Stimulated activated CD8-positive, alpha-beta memory T cell treated with anti-CD3 and anti-CD28 coated beads, Interleukin-7, amount 100 ng/mL, for 1 hour (primary cell): Measurements from ENCODE around the gene TMEM54.
"Not testable (repeated sequence)": the region's sequence is repeated elsewhere in the genome, so short reads cannot be mapped to it uniquely, and the experiment has no call there.

Experiments used
- DNase-seq, 2 donors: peaks; one replicate each; pipeline ENCODE4 v3.0.0-alpha.2; 2020; ENCODE audit warnings: low read depth in 2 of 2

TMEM54 gene

DNA sequence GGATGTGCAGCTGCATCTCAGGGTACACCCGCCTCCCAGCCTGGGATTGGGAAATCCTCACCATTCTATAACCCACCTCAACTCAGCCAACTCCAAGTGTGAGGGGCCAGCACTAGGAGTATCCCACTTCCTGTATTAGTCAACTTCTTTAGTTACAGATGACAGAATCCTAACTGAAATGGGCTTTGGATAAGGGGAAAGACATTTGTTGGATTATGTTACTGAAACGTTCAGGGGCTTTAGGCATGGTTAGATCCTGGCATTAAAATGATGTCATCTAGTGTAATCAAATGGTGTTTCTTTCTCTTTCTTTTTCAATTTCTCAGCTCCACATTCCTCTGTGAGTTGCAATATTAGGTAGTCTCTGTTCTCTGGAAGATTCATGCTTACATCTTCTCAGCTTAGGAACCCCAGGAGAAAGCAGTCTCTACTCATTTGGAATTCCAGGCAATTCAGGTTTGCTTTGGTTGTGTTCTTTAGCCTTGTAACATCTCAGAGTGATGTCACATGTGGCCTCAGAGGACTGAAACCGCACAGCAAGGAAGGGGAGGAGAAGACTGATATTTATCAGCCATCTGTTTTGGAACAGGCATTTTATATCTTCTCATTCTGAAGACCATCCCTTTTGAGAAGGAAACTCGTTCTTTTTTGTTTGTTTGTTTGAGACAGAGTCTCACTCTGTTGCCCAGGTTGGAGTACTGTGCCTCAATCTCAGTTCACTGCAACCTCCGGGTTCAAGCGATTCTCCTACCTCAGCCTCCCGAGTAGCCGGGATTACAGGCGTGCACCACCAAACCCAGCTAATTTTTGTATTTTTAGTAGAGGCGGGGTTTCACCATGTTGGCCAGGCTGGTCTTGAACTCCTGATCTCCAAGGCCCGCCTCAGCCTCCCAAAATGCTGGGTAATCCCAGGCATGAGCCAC, 18.9 kb upstream of the TMEM54 start:
- no peak for DNase-seq

DNA sequence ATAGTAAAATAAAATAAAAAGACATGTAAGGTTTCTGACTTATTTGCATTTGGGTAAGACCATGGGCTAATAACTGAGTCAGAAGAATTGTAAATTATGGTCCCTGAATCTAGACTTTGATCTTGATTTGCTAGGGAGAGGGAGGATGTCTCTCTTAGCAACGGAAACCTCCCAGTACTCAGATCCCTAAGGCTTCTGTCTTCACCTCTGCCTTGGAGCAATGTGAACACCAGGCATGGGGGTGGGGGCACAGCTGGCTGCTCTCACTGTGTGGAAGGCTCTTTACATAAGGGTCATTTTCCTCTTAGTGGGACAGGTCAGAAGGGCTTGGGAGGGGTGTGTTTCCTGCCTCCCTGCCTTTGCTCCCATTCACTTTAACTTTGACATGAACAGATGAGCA, 17.0 kb upstream of the TMEM54 start:
- DNase-seq, result no peak

- no peak for DNase-seq
Observed at GRCh38 chr1:32917521-32917920, 16.3 kb upstream of the TMEM54 start.

- DNase-seq, result no peak
Observed at GRCh38 chr1:32915766-32916706, 14.8 kb upstream of the TMEM54 start.

DNA sequence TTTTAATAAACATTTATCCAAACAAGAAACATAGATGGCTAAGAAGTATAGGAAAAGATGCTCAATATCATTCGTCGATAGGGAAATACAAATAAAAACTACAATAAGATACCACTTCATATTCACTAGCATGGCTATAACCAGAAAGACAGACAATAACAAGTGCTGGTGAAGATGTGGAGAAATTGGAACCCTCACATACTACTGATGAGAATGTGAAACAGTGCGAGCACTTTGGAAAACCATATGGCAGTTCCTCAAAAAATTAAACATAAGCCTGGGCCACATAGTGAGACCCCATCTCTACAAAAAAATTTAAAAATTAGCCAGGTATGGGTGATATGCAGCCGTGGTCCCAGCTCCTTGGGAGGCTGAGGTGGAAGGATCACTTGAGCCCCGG, 9.1 kb upstream of the TMEM54 start:
- DNase-seq, result no peak

DNA sequence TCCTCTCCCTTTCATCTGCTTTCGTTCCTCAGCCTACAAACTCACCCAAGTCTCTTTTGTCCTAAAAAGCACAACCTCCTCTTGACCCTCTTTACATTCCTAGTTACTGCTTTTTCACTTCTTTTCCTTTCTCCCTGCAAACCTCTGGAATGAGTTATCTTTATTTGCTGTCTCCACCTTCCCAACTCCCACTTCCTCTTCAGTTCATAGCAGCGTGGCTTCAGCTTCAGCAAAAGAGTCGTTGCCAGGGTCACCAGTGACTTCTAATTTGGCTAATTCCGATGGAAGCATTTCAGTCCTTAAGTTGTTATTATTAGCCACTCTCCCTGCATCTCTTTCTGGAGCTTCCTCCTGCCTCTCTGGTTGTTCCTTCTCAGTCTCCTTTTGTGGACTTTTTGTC, 6.2 kb upstream of the TMEM54 start:
- DNase-seq, result no peak

GRCh38 chr1:32906654-32907053, 5.5 kb upstream of the TMEM54 start:
- DNase-seq, result no peak

GRCh38 chr1:32905588-32905987, 4.4 kb upstream of the TMEM54 start:
- DNase-seq, result not testable (repeated sequence)

DNA sequence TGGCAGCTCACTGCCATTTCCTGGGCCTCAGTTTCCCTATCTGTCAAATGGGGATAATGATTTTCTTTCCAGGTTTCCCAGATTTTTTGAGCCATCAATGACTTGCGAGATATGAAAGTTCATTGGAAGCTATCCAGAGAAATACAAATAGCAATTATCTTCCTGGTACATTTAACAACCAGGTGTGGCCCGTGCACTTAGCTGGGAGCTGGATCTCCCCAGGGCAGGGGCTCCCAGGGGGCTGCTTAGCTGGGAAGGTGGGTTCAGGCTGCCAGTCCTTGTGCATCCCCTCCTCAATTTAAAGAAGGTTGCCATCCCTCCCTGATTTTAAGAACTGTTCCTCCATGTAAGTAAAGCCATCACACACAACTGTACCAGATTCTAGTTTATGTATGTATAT, 3.6 kb upstream of the TMEM54 start:
- no peak for DNase-seq

DNA sequence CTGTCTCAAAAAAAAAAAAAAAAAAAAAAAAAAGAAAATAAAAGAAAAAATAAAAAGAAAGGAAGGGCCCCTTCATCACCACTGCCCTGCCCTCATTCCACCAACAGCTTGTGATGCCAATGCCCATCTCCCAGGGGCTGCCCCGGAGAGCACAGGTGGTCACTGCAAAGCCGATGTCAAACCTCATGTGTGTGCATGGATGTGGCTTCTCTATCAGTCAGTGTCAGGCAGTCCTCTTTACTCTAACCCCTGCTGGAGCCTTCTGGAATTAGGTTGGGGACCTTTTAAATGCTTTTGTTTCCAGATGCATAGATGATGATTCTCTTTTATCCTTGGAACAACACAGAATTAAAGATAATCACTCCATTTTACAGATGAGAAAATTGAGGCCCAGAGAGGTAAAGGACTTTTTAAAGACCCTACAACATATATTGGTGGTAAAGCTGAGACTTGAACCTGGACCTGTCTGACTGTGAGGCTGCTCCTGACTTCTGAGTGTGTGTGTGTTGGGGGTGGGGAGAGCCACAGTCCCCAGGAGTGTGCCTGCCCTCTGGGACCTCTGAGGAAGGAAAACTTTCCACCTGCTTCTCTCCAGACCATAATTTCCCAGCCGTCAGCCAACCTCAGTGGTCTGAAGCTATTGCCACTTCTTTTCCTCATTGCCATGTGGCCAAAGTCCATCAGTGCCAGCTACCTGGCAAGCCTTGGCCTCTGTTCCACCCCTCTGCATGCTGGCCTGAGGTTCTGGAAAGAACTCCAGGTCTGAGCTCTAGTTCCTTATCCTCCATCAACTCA, 3.0 kb upstream of the TMEM54 start:
- no peak for DNase-seq

- DNase-seq, result no peak
Observed at GRCh38 chr1:32902535-32902920, 1.3 kb upstream of the TMEM54 start.

GRCh38 chr1:32901823-32902534, 790 bp upstream of the TMEM54 start:
- DNase-seq, result no peak

- no peak for DNase-seq
Observed at GRCh38 chr1:32900371-32900955, 726 bp downstream of the TMEM54 start.

- no peak for DNase-seq
Observed at GRCh38 chr1:32899586-32900296, 1.4 kb downstream of the TMEM54 start.

DNA sequence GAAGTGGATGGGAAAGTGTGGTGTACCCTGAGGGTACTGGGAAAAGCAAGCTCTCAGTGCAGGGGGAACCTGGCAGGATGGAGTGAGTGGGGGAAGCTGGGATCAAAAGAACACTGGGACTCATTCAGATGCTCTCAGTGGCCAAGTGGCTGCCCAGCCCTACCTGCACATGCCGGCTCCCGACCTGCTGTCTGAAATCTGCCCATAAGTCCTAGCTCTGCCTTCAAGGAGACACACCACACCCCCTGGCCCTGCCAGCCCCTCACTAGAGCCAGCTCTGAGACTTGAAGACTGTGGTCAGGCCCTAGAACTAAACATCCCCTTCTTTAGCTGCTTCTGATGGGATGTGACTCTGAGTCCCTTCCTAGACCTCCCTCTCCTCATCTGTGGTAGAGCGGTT, 2.2 kb downstream of the TMEM54 start:
- DNase-seq, result no peak

DNA sequence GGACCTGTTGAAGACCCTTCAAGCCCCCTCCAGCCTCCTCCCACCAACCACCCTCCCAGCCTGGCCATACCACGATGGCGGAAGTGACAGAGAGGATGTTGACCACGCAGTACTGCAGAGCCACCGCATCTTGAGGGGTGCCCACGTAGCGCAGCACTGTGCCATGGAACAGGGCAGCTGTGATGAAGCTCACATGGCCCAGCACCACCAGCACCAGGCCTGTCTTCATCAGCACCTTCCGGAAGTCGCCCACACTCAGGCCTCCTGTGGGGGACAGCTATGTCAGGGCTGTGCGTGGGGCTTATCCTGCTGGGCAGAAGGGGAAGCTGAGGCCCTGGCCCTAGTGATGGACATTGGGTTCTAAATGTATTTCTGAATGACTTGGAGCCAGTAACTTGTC, 3.1 kb downstream of the TMEM54 start:
- no peak for DNase-seq

GRCh38 chr1:32897082-32898049, 3.8 kb downstream of the TMEM54 start:
- DNase-seq, result no peak

DNA sequence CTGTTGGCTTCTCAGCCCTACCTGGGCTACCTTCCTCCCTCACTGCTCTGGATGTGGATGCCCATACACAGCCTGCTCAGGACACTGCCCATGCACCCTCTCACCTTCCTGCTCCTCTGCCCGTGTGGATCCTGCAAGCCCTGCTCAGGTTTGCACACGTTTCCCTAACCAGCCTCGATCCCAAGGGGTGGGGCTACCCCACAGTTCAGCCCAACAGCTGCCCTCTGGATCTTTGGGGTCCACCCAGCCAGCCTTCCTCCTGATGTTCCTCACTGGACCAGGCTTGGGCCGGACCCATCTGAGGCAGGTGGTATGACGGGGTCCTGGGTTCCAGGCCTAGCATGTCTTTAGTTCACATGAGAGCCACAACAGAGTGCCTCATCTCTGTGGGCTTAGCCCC, 4.7 kb downstream of the TMEM54 start:
- no peak for DNase-seq
